Progenitor cell of endocrine pancreas (in vitro differentiated cells): ENCODE data around the gene CACNA1E. TPM values are rescaled to one million over a fixed set of nuclear protein-coding genes. Genes with fewer than 3 reads are reported as not detected.

Source experiments
- DNase-seq: peaks from one replicate; pipeline ENCODE4 v3.0.0; 2021; ENCODE audit warnings: low spot score; ENCODE audit not compliant: unreplicated experiment
- H3K27ac Mint-ChIP-seq: 2 replicates; pipeline ENCODE4 v1.8.0; 2021; ENCODE audit warnings: mild to moderate bottlenecking, moderate library complexity, mixed read lengths
- H3K27me3 Mint-ChIP-seq: 2 replicates; pipeline ENCODE4 v1.8.0; 2021; ENCODE audit warnings: mixed read lengths
- H3K36me3 Mint-ChIP-seq: 2 replicates; pipeline ENCODE4 v1.8.0; 2022; ENCODE audit warnings: mixed read lengths; ENCODE audit not compliant: insufficient read depth
- H3K4me1 Mint-ChIP-seq: 2 replicates; pipeline ENCODE4 v1.8.0; 2021; ENCODE audit warnings: low read depth, mixed read lengths
- H3K4me3 Mint-ChIP-seq: 2 replicates; pipeline ENCODE4 v1.8.0; 2021; ENCODE audit warnings: low read depth, mild to moderate bottlenecking, moderate library complexity, mixed read lengths
- H3K9me3 Mint-ChIP-seq: 2 replicates; pipeline ENCODE4 v1.8.0; 2021; ENCODE audit warnings: low read depth, mixed read lengths
- total RNA-seq: library from RNA; stranded (reverse); gene quantifications from 2 replicates; pipeline ENCODE4 v1.2.1, GENCODE V29; 2021
- TF ChIP-seq, protein P1 (sequence below): fragments of 200-600 bp; sonication (generic); IDR thresholded peaks from one replicate; pipeline ENCODE4 v1.5.0; 2021; ENCODE audit warnings: antibody characterized with exemption, mild to moderate bottlenecking; ENCODE audit not compliant: unreplicated experiment

CACNA1E gene
- total RNA-seq, 1 donor from 2014 or later = 0.55 TPM

GRCh38 chr1:181490276-181490675 lies 7.0 kb downstream of the CACNA1E start:
- TF ChIP-seq, protein P1, sequence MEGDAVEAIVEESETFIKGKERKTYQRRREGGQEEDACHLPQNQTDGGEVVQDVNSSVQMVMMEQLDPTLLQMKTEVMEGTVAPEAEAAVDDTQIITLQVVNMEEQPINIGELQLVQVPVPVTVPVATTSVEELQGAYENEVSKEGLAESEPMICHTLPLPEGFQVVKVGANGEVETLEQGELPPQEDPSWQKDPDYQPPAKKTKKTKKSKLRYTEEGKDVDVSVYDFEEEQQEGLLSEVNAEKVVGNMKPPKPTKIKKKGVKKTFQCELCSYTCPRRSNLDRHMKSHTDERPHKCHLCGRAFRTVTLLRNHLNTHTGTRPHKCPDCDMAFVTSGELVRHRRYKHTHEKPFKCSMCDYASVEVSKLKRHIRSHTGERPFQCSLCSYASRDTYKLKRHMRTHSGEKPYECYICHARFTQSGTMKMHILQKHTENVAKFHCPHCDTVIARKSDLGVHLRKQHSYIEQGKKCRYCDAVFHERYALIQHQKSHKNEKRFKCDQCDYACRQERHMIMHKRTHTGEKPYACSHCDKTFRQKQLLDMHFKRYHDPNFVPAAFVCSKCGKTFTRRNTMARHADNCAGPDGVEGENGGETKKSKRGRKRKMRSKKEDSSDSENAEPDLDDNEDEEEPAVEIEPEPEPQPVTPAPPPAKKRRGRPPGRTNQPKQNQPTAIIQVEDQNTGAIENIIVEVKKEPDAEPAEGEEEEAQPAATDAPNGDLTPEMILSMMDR = no peak
- Mint-ChIP-seq H3K9me3 (no peaks in the 10 kb centered on the region), H3K36me3 (no peaks in the 10 kb centered on the region), H3K27ac (no peak overlapping the region), H3K4me3 (no peak overlapping the region), H3K27me3 (peaks cover 73% of the 10 kb centered on the region), H3K4me1 (peaks cover 4% of the 10 kb centered on the region)
- no peak for DNase-seq

DNA sequence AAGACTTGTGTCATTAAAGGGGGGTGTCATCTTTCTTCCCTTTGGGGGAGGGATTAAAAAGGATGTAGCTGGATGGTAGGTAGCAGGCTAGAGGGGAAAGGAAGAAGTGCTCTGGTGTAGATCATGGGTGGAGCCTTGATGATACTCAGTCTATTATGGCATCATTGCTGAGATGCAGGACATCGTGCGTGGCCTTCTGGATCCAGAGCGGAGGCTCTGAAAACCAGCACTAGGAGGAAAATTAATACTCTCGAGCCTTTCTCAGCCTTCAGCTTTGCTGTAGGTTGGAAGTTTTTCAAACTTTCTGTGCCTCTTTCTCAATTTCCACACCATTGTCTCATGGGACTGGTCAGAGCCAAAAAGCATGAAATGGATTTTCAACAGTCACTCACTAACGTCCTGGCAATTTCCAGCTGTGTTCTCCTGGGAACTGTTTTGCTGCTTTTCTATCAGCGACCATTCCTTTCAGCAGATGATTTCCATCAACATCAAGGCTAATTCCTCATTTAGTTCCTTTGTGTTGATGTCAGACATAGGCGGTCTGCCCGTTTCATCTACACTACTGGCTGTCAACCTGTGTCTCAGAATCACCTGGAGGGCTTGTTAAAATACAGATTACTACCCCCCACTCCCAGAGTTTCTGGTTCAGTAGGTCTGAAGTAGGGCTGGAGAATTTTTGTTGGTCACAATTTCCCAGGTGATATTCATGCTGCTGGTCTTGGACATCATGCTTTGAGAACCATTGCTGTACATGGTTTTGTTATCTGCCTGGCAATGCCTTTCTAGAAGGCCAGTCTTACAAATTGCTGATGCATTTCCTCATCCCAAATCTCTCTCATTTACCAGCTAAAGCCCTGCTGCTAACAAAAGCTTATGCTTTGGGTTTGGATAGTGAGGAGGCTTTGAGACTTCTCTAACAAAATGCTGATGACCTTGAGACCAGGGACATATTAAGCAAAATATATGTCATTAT lies 7.7 kb downstream of the CACNA1E start:
- H3K36me3 Mint-ChIP-seq = no peaks in the 10 kb centered on the region
- peaks cover 65% of the 10 kb centered on the region for H3K27me3 Mint-ChIP-seq
- H3K4me3 Mint-ChIP-seq = no peak overlapping the region
- TF ChIP-seq, protein P1 = no peak
- peaks cover 4% of the 10 kb centered on the region for H3K4me1 Mint-ChIP-seq
- DNase-seq = no peak
- no peaks in the 10 kb centered on the region for H3K9me3 Mint-ChIP-seq
- H3K27ac Mint-ChIP-seq = no peak overlapping the region

DNA sequence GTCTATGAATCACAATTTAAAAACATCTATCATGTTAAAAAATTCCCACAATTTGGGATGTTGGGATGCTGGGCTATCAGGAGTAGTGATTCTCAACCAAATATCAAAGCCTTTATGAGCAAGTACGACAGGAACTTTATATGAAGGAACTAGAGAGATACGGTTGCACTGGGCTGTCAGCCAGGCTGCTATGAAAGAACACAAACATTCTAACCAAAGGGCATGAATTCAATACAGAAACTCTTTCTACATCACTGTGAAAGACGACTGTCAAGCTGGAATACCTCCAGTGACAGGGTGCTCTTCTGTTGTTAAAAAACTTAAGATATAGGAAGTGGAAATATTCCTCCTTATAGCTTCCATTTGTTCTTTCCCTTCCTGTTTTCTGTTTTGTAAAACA lies 9.8 kb downstream of the CACNA1E start:
- TF ChIP-seq, protein P1 = no peak
- H3K9me3 Mint-ChIP-seq = no peaks in the 10 kb centered on the region
- peaks cover 9% of the 10 kb centered on the region for H3K4me1 Mint-ChIP-seq

DNA sequence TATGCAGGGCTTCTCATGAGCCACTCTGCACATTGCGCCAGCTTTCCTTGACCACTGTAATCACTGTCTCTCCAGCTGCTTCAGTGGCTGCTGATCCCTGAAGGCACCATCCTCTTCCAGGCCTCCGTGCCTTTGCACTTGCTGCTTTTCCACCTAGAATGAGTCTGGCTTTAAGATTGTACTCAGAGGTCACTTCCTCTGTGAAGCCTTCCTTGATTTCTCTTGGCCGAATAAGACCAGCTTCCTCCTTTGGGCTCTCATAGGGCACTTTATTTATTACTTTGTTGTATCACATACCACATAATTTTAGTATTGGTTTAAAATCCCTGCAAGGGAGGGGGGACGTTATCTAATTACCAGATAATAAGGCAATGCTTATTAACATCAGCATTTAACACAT lies 10.6 kb downstream of the CACNA1E start:
- Mint-ChIP-seq H3K27ac (no peak overlapping the region), H3K27me3 (peaks cover 44% of the 10 kb centered on the region), H3K36me3 (no peaks in the 10 kb centered on the region), H3K4me1 (peaks cover 9% of the 10 kb centered on the region), H3K9me3 (no peaks in the 10 kb centered on the region), H3K4me3 (no peak overlapping the region)
- TF ChIP-seq, protein P1 = no peak
- DNase-seq = no peak

More for the DNA sequence above, 9.8 kb downstream of the CACNA1E start:
- Mint-ChIP-seq H3K36me3 (no peaks in the 10 kb centered on the region), H3K4me3 (no peak overlapping the region), H3K27me3 (peaks cover 48% of the 10 kb centered on the region), H3K27ac (no peak overlapping the region)
- no peak for DNase-seq

DNA sequence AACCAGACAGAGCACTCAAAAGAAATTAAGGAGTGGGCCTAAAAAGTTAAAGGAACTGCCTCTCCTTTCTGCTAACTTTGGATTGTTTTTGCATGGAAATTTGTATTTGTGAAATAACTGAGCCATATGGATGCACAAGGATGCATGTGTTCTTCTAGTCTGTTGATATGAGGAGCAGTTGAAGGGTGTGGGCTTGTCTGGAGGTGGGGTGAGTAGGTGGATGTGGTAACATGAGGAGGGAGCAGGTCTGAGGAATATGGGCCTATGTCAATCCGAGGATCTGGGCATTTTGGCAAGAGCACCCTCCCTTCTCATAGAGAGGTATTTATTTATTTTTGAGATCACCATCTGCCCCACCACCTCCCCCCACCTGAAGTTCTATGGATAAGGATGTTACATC lies 13.4 kb downstream of the CACNA1E start:
- peaks cover 27% of the 10 kb centered on the region for H3K27me3 Mint-ChIP-seq
- DNase-seq = no peak
- H3K36me3 Mint-ChIP-seq = no peaks in the 10 kb centered on the region
- H3K4me1 Mint-ChIP-seq = peaks cover 9% of the 10 kb centered on the region
- no peak overlapping the region for H3K4me3 Mint-ChIP-seq
- TF ChIP-seq, protein P1 = no peak
- no peak overlapping the region for H3K27ac Mint-ChIP-seq
- H3K9me3 Mint-ChIP-seq = no peaks in the 10 kb centered on the region
